Putamen (tissue), 1 donor: ENCODE results near the gene HEBP1.

Experiments used
- DNase-seq: peaks from one replicate; pipeline ENCODE4 v3.0.0-alpha.2; 2016; ENCODE audit warnings: low spot score

The HEBP1 gene

GRCh38 chr12:12990700-12991468 lies 9.2 kb downstream of the HEBP1 start:
- DNase-seq, result no peak

DNA sequence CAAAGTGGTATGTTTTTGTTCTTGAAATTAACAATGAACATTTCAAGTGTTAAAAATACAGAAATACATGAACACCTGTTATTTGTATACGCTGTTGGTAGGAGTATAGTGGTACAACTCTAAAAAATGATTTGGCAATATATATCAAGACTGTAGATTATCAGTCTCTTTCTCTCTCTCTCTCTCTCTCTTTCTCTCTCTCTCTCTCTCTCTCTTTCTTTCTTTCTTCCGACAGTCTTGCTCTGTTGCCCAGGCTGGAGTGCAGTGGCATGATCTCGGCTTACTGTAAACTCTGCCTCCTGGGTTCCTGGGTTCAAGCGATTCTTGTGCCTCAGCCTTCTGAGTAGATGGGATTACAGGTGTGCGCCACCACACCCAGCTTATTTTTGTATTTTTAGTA lies 12.6 kb downstream of the HEBP1 start:
- no peak for DNase-seq

- no peak for DNase-seq
Measured at GRCh38 chr12:12986775-12987331, 13.2 kb downstream of the HEBP1 start.

DNA sequence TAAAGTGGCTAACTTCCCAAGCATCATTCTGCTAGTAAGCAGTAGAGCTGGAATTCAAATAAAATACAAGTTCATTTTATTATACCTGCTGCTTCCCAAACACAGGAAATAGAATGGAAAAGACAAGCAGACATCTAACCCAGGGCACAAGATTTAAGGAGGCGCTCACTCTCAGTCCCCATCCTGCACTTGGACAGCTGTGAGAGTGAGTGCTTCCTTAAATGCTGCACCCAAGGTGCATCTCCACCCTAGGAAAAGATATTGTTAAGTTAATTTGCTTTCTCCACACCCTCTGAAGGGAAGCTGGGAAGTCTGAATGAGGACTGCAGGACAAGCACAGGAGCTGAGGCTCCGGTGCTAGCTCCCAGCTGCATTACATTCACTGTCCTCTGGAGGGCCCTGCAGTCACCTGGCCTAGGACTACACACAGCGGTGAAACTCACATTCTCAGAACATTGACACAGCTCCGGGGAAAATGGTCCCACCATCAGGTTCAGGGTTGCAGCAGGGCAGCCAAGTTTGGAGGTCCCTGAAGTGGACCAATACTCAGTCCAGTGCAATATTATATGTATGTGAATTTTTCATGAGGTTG lies 14.2 kb downstream of the HEBP1 start:
- no peak for DNase-seq

- DNase-seq, result no peak
Measured at GRCh38 chr12:12984149-12984548, 15.9 kb downstream of the HEBP1 start.

- DNase-seq, result peak; percentile 83
Measured at GRCh38 chr12:12983420-12984035, 16.5 kb downstream of the HEBP1 start.

DNA sequence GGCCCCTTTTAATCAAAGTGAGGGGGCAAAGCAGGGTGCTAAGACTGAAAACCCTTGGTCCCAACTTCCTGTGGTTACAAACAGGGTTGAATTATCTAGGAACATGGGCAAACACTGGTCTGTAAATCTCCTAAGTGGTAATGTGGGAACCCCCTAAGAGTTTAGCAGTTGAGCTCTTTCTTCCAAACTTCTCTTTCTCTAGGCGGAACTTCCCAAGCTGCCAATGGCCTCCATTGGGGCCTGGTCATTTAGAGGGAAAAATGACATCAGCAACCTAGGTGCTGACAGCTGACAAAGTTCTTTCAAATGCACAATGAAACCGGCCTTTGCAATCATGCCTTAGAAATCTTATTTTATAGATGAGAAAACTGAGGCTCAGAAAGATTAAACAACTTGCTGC lies 17.7 kb downstream of the HEBP1 start:
- no peak for DNase-seq

- no peak for DNase-seq
Measured at GRCh38 chr12:12979731-12980259, 20.3 kb downstream of the HEBP1 start.

DNA sequence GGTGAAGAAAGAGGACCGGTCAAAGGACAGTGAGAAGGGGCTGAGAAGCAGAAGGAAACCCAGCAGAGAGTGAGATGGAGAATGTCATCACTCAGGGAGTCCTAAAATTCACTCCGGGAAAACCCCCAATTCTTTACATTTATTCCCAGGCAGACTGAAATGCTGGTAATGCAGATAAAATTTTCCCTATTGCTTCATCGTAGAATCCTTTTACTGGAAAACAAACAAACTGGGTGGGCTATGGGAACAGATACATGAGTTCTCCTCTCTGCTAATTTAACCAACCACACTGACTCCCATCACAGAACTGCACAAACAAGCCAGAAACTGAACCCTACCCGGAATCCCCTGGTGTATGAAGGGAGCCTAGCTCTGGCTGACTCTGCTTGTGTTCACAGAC lies 20.9 kb downstream of the HEBP1 start:
- no peak for DNase-seq

GRCh38 chr12:12977231-12977630 lies 22.8 kb downstream of the HEBP1 start:
- DNase-seq, result no peak

DNA sequence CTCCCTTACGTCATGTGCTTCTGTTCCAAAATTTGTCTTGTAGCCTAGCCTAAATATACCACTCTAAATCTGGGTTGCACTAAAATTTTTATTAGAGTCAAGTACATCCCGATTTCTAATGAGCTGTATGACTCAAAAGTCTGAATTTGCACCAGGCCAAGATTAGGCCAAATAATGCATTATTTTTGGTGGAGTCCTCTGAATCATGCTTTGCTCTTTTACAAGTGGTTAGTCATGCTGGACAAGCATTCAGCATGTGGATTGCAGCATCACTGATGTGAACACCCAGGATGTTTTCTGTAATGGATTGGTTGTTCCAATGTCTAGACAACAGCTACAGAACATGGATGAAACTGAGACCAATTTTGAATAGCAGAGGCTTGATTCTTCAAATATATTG lies 23.7 kb downstream of the HEBP1 start:
- peak; percentile 54 for DNase-seq

GRCh38 chr12:12975322-12976077 lies 24.6 kb downstream of the HEBP1 start:
- peak; percentile 77 for DNase-seq

GRCh38 chr12:12974211-12974610 lies 25.9 kb downstream of the HEBP1 start:
- DNase-seq, result no peak

DNA sequence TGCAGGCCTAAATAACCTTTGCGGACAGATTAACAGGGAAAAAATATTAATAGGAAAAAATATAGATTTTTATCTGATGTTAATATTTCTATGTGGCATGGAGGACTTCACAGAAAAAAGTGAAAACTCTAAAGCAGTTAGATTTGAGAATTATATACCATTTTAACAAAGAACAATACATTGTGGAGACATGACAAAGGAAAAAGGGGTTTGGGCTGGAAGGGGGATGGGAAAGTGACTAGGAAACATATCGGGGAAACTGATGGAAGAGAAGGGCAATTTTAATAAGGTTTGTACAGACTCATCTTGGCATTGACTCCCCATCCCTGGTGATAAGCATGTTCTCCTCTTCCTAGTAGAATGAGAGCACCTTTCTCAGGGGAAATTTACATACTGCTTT lies 27.0 kb downstream of the HEBP1 start:
- DNase-seq, result no peak

DNA sequence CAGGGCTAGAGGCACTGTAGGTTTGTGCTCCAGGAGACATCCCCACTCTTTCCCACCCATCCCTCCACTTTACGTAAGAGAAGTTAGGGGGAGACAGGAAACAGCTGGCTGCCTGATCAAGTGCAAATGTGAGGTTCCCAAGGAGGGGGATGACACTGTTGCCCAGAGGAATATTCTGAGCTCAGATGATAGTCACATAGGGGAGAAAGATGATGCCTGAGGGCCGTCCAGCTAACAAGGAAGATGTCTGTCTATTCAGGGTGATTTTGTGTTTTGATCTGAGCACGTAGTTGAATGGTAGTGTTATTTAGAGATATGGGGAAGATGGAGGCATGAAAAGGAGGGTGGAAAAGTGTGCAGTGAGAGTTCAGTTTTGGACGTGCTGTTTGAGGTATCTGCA lies 34.2 kb downstream of the HEBP1 start:
- DNase-seq, result no peak

DNA sequence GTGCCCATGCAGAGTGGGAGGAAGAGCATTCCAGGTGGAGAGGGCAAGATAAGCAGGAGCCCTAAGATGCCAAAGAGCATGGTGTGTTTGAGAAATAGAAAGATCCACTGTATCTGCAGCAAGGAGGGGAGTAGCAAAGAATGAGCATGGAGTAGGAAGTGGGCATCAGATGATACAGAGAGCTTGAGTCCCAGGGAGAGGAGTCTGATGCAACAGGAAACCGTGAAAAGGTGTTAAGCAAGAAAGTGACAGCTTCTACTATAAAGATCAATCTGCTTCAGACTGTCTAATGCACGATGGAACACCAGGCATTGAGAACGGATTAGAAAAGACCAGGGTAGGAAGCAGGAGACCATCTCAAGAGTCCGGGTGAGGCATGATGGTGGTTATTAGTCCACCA lies 35.8 kb downstream of the HEBP1 start:
- no peak for DNase-seq

DNA sequence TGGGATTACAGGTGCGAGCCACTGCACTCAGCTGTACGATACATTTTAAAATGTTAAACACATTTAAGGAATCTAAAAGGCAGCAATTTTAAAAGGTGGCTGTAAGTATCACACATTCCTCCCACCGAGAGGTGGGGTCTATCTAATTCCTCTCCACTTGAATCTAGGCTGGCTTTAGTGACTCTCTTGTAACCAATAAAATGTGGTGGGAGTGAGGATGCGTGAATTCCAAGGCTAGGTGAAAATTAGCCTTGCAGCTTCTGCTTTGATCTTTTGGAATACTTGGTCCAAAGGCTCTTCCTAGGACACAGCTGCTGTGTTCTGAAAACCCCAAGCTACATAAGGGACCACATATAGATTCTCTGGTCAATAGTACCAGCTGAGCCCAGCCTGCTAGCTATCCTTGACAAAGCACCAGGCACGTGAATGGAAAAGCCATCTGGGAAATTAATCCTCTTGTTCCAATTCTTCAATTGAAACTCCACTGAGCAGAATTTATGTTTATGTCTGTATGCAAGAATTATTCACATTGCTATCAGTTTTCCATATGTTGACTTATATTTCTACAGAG lies 39.3 kb downstream of the HEBP1 start:
- DNase-seq, result no peak

DNA sequence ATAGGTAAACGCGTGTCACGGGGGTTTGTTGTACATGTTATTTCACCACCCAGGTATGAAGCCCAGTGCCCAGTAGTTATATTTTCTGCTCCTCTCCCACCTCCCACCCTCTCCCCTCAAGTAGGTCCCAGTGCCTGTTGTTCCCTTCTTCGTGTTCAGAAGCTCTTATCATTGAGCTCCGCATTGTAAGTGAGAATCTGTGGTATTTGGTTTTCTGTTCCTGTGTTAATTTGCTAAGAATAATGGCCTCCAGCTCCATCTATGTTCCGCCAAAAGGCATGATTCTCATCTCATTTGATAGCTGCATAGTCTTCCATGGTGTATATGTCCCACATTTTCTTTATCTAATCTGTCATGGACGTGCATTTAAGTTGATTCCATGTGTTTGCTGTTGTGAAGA lies 41.2 kb downstream of the HEBP1 start:
- no peak for DNase-seq

GRCh38 chr12:12954878-12955625 lies 45.0 kb downstream of the HEBP1 start:
- no peak for DNase-seq

DNA sequence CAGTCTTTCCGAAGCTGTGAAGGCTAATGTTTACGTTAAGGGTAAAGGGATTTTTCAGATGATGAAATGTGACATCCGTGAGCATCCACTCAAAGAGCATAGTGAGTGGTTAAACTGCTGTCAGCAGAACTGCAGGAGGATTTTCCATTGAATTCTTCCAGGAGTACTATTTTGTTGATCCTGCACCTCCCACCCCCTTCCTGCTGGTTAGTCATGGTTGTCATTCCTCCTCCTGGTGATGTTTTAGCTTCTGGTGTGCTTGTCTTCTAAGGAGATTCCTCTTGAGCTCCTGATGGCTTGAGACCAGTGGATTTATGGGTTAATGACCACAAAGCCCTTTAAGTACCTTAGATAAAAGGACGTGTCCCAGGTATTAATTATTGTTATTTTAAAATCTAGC lies 45.7 kb downstream of the HEBP1 start:
- DNase-seq, result no peak

GRCh38 chr12:12952036-12952435 lies 48.0 kb downstream of the HEBP1 start, which contains the start of gene GPRC5D:
Gene GPRC5D (minus strand): TSS chr12:12952170. CDS start chr12:12950384, 1,786 bp downstream.
- DNase-seq, result no peak
